Measurements from ENCODE around the gene TTC13. TPM values are rescaled to one million over a fixed set of nuclear protein-coding genes. Genes with fewer than 3 reads are reported as not detected.

Gene TTC13
- total and polyA plus RNA-seq, 2 experiments from 2014 or later = 13.0 to 14.9 TPM

DNA sequence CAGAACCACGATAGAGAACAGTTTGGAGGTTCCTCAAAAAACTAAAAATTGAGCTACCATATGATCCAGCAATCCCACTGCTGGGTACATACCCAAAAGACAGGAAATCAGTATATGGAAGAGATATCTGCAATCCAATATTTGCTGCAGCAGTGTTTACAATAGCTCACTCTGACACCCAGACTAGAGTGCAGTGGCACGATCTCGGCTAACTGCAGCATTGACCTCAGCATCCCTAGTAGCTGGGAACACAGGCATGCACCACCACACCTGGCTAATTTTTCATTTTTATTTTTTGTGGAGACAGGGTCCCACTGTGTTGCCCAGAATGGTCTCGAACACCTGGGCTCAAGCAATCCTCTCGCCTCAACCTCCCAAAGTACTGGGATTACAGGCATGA, 13.1 kb downstream of the TTC13 start:
- Histone ChIP-seq H4K20me1 (ENCODE audit: insufficient read depth, poor library complexity, severe bottlenecking) (no peaks in the 10 kb centered on the region), H3K4me1 (ENCODE audit: insufficient read depth) (peaks cover 8% of the 10 kb centered on the region), H3K27me3 (no peaks in the 10 kb centered on the region), H3K36me3 (replicated peaks; ENCODE audit: insufficient read depth, low read depth) (no peaks in the 10 kb centered on the region), H2AFZ (no peak overlapping the region), H3K9me2 (replicated peaks; ENCODE audit: insufficient read depth) (no peaks in the 10 kb centered on the region), H3K27ac (no peak overlapping the region), H3K4me2 (no peak overlapping the region), H3K4me3 (no peak overlapping the region), H3K79me2 (peaks cover 67% of the 10 kb centered on the region), H3K9me3 (ENCODE audit: low read depth) (no peaks in the 10 kb centered on the region)
- no peak for TF ChIP-seq EZH2 (IDR thresholded peaks at IDR 0.05; ENCODE audit: borderline replicate concordance)
- no peak for TF ChIP-seq EZH2phosphoT487 (IDR thresholded peaks at IDR 0.05; ENCODE audit: low read depth, severe bottlenecking, unreplicated experiment)
- TF ChIP-seq, protein P1, sequence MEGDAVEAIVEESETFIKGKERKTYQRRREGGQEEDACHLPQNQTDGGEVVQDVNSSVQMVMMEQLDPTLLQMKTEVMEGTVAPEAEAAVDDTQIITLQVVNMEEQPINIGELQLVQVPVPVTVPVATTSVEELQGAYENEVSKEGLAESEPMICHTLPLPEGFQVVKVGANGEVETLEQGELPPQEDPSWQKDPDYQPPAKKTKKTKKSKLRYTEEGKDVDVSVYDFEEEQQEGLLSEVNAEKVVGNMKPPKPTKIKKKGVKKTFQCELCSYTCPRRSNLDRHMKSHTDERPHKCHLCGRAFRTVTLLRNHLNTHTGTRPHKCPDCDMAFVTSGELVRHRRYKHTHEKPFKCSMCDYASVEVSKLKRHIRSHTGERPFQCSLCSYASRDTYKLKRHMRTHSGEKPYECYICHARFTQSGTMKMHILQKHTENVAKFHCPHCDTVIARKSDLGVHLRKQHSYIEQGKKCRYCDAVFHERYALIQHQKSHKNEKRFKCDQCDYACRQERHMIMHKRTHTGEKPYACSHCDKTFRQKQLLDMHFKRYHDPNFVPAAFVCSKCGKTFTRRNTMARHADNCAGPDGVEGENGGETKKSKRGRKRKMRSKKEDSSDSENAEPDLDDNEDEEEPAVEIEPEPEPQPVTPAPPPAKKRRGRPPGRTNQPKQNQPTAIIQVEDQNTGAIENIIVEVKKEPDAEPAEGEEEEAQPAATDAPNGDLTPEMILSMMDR (IDR thresholded peaks at IDR 0.05; ENCODE audit: poor library complexity) = no peak
- WGBS (ENCODE audit: low lambda C conversion rate, missing lambda C conversion rate) = 94% methylated on average over 5 of the region's 5 CpGs
- no peak for DNase-seq (ENCODE audit: low spot score)

DNA sequence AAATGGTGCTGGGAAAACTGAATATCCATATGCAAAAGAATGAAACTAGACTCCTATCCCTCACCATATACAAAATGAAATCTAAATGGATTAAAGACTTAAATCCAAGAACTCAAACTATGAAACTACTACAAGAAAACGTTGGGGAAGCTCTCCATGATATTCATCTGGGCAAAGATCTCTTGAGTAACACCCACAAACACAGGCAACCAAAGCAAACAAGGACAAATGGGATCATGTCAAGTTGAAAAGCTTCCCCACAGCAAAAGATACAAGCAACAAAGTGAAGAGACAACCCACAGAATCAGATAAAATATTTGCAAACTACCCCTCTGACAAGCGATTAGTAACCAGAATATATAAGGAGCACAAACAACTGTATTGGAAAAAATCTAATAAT, 13.8 kb downstream of the TTC13 start:
- H3K27me3 ChIP-seq = no peaks in the 10 kb centered on the region
- H3K36me3 ChIP-seq (replicated peaks; ENCODE audit: insufficient read depth, low read depth) = no peaks in the 10 kb centered on the region
- no peaks in the 10 kb centered on the region for H3K9me3 ChIP-seq (ENCODE audit: low read depth)
- no peak overlapping the region for H3K27ac ChIP-seq
- H3K4me1 ChIP-seq (ENCODE audit: insufficient read depth) = peaks cover 8% of the 10 kb centered on the region
- no peaks in the 10 kb centered on the region for H4K20me1 ChIP-seq (ENCODE audit: insufficient read depth, poor library complexity, severe bottlenecking)
- H2AFZ ChIP-seq = no peak overlapping the region
- TF ChIP-seq, protein P1 (IDR thresholded peaks at IDR 0.05; ENCODE audit: poor library complexity) = no peak
- no peak for TF ChIP-seq EZH2 (IDR thresholded peaks at IDR 0.05; ENCODE audit: borderline replicate concordance)
- TF ChIP-seq EZH2phosphoT487 (IDR thresholded peaks at IDR 0.05; ENCODE audit: low read depth, severe bottlenecking, unreplicated experiment) = no peak
- no peaks in the 10 kb centered on the region for H3K9me2 ChIP-seq (replicated peaks; ENCODE audit: insufficient read depth)
- no peak overlapping the region for H3K4me3 ChIP-seq
- 43% methylated on average over 2 of the region's 2 CpGs for WGBS (ENCODE audit: low lambda C conversion rate, missing lambda C conversion rate)
- peaks cover 63% of the 10 kb centered on the region for H3K79me2 ChIP-seq
- DNase-seq (ENCODE audit: low spot score) = no peak
- H3K4me2 ChIP-seq = no peak overlapping the region

DNA sequence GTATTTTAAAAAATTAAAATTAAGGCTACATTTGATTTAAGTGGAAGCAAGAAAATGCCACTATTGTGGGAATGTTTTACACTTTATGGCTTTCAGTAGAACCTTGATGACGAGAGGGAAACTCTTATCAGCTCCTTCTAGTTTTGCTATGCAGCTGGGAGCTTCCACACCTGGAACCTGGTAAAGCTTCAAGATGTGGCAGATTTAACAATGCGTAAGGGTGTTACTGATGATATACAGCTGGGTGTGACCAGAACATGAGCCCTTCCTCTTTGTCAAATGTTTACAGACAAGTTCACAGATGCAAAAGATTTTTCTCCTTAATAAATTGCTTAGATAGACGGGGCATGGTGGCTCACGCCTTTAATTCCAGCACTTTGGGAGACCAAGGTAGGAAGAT, 20.3 kb downstream of the TTC13 start:
- peaks cover 5% of the 10 kb centered on the region for H3K4me1 ChIP-seq (ENCODE audit: insufficient read depth)
- no peaks in the 10 kb centered on the region for H3K36me3 ChIP-seq (replicated peaks; ENCODE audit: insufficient read depth, low read depth)
- no peak for TF ChIP-seq EZH2phosphoT487 (IDR thresholded peaks at IDR 0.05; ENCODE audit: low read depth, severe bottlenecking, unreplicated experiment)
- H3K4me3 ChIP-seq = no peak overlapping the region
- DNase-seq (ENCODE audit: low spot score) = no peak
- H3K79me2 ChIP-seq = peaks cover 30% of the 10 kb centered on the region
- no peaks in the 10 kb centered on the region for H3K27me3 ChIP-seq
- no peaks in the 10 kb centered on the region for H3K9me2 ChIP-seq (replicated peaks; ENCODE audit: insufficient read depth)
- no peak overlapping the region for H3K27ac ChIP-seq
- H3K4me2 ChIP-seq = no peak overlapping the region
- 73% methylated on average over 4 of the region's 4 CpGs for WGBS (ENCODE audit: low lambda C conversion rate, missing lambda C conversion rate)
- no peaks in the 10 kb centered on the region for H3K9me3 ChIP-seq (ENCODE audit: low read depth)
- H4K20me1 ChIP-seq (ENCODE audit: insufficient read depth, poor library complexity, severe bottlenecking) = no peaks in the 10 kb centered on the region
- no peak overlapping the region for H2AFZ ChIP-seq

DNA sequence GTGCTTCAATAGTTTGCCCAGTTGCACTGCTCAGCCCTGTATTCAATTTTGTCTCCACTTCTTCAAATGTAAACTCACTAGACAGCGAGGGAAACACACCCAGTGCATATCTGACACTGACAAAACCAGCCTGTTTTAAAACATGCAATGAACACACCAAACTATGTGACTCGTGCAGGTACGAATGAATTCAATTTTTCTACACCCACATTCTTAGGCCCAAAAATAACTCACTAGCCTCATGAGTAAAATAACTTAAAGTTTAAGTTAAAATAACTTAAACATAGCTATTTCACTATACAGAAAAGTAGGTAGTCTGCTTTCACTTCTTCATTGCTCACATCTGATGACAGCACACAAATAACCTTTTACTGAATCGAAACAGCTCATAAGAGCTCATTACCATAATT, 21.1 kb downstream of the TTC13 start:
- H3K27ac ChIP-seq = no peak overlapping the region
- no peaks in the 10 kb centered on the region for H3K36me3 ChIP-seq (replicated peaks; ENCODE audit: insufficient read depth, low read depth)
- H3K4me2 ChIP-seq = no peak overlapping the region
- H3K9me3 ChIP-seq (ENCODE audit: low read depth) = no peaks in the 10 kb centered on the region
- no peaks in the 10 kb centered on the region for H4K20me1 ChIP-seq (ENCODE audit: insufficient read depth, poor library complexity, severe bottlenecking)
- H3K27me3 ChIP-seq = no peaks in the 10 kb centered on the region
- no peak for DNase-seq (ENCODE audit: low spot score)
- WGBS (ENCODE audit: low lambda C conversion rate, missing lambda C conversion rate) = 89% methylated on average over 4 of the region's 4 CpGs
- H3K4me1 ChIP-seq (ENCODE audit: insufficient read depth) = peaks cover 5% of the 10 kb centered on the region
- no peaks in the 10 kb centered on the region for H3K9me2 ChIP-seq (replicated peaks; ENCODE audit: insufficient read depth)
- H3K79me2 ChIP-seq = peaks cover 22% of the 10 kb centered on the region
- no peak overlapping the region for H3K4me3 ChIP-seq
- no peak overlapping the region for H2AFZ ChIP-seq
- TF ChIP-seq EZH2phosphoT487 (IDR thresholded peaks at IDR 0.05; ENCODE audit: low read depth, severe bottlenecking, unreplicated experiment) = no peak
- TF ChIP-seq EZH2 (IDR thresholded peaks at IDR 0.05; ENCODE audit: borderline replicate concordance) = no peak
- TF ChIP-seq, protein P1 (IDR thresholded peaks at IDR 0.05; ENCODE audit: poor library complexity) = no peak
